Natural killer cell (primary cell): ENCODE data around the gene OCEL1. TPM values are rescaled to one million over a fixed set of nuclear protein-coding genes. Genes with fewer than 3 reads are reported as not detected.

ENCODE experiments used
- ATAC-seq, 3 donors: fragments of 150-1000 bp in 2 of 3; fragments of 200-7000 bp in 1 of 3; cut with Tn5 transposase; 1 replicate in 1 of 3; 2 replicates in 2 of 3; pipeline ENCODE4 v1.10.0; 2021; ENCODE audit warnings: mild to moderate bottlenecking in 2 of 3, moderate library complexity in 2 of 3
- DNase-seq, 2 donors: peaks; one replicate each; pipeline versions ENCODE4 v3.0.0 to v3.0.0-alpha.2; 2013 to 2021; ENCODE audit warnings: mixed read lengths in 1 of 2
- H3K27ac ChIP-seq: one replicate; pipeline ENCODE4 v1.5.1; 2013; ENCODE audit warnings: mild to moderate bottlenecking, low read length
- H3K27me3 ChIP-seq: one replicate; pipeline ENCODE4 v1.6.1; 2013; ENCODE audit warnings: low read length; ENCODE audit not compliant: control insufficient read depth, insufficient read depth
- H3K36me3 ChIP-seq: one replicate; pipeline ENCODE4 v1.6.1; 2013; ENCODE audit warnings: low read length; ENCODE audit not compliant: control insufficient read depth, insufficient read depth
- H3K4me1 ChIP-seq: one replicate; pipeline ENCODE4 v1.6.1; 2013; ENCODE audit warnings: low read length; ENCODE audit not compliant: control insufficient read depth, insufficient read depth
- H3K4me3 ChIP-seq: one replicate; pipeline ENCODE4 v1.5.1; 2013; ENCODE audit warnings: low read length
- H3K9me3 ChIP-seq: one replicate; pipeline ENCODE4 v1.6.1; 2013; ENCODE audit warnings: low read length; ENCODE audit not compliant: control insufficient read depth, insufficient read depth
- H3K27ac Mint-ChIP-seq, 2 donors: one replicate each; pipeline ENCODE4 v1.8.0; 2022; ENCODE audit warnings: mild to moderate bottlenecking in 2 of 2, mixed read lengths in 2 of 2, moderate library complexity in 1 of 2
- H3K27me3 Mint-ChIP-seq, 2 donors: one replicate each; pipeline ENCODE4 v1.8.0; 2022; ENCODE audit warnings: low read depth in 2 of 2, mixed read lengths in 2 of 2
- H3K36me3 Mint-ChIP-seq: one replicate; pipeline ENCODE4 v1.8.0; 2022; ENCODE audit warnings: mixed read lengths
- H3K4me1 Mint-ChIP-seq, 2 donors: one replicate each; pipeline ENCODE4 v1.8.0; 2022; ENCODE audit warnings: mixed read lengths in 2 of 2
- H3K4me3 Mint-ChIP-seq: one replicate; pipeline ENCODE4 v1.8.0; 2022; ENCODE audit warnings: mild to moderate bottlenecking, moderate library complexity, mixed read lengths
- H3K9me3 Mint-ChIP-seq, 2 donors: one replicate each; pipeline ENCODE4 v1.8.0; 2022; ENCODE audit warnings: mixed read lengths in 2 of 2
- WGBS: methylation state at CpG from one replicate; pipeline ENCODE4 v1.1.7; 2013; ENCODE audit warnings: missing lambda C conversion rate; ENCODE audit not compliant: insufficient coverage; 5-methylcytosine and 5-hydroxymethylcytosine counted together
- intact Hi-C: fragments of 100-400 bp; cut with micrococcal nuclease; formaldehyde crosslinking; loops from one replicate; pipeline ENCODE4 v1.14.2; 2022
- total RNA-seq, 4 donors: library from RNA; stranded (reverse); fragments of 120-200 nt in 1 of 4; gene quantifications; one replicate each; pipeline versions ENCODE4 v1.2.3 to v1.2.4, GENCODE V29; 2013 to 2022
- TF ChIP-seq, protein P1 (sequence below): fragments of 200-600 bp; IDR thresholded peaks from one replicate; pipeline ENCODE4 v1.8.0; 2022; ENCODE audit warnings: antibody characterized with exemption

The OCEL1 gene
- total RNA-seq, 3 donors from 2014 or later (not counting 1 experiment from before 2014, with no cell fraction given) = 28.1 to 39.1 (median 37.0) TPM

DNA sequence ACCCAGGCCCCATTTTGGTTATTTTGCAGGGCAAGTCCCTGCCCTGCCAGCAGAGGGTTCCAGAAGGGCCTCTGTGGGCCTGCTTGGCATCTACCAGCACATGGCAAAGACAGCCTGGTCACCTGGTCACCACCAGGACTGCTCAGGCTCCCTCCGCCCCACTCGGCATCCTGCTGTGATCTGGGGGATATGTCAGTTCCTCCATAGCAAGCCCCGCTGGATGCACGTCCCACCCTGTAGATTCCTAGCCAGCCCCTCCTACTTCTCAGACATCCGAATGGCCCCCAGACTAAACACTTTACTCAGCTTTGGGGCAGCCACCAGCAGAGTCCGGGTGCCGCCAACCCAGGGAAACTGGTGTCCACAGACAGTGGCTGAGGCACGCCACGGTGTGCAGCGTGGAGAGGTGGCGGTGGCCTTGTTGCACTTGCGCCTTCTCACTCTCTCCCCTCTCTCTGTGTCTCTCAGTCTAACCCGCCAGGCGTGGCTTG, 42.7 kb upstream of the OCEL1 start:
- DNase-seq = peak; percentile 25 to 46
- peak; percentile 44 to 67 (median 55) for ATAC-seq
- H3K36me3 Mint-ChIP-seq = no peaks in the 10 kb centered on the region
- no peaks in the 10 kb centered on the region for H3K9me3 Mint-ChIP-seq
- Histone ChIP-seq H3K27me3 (no peaks in the 10 kb centered on the region), H3K36me3 (peaks cover 39% of the 10 kb centered on the region), H3K4me3 (peak overlapping the region; percentile 2), H3K27ac (peak overlapping the region; percentile 83), H3K9me3 (no peaks in the 10 kb centered on the region), H3K4me1 (peaks cover 40% of the 10 kb centered on the region)
- TF ChIP-seq, protein P1, sequence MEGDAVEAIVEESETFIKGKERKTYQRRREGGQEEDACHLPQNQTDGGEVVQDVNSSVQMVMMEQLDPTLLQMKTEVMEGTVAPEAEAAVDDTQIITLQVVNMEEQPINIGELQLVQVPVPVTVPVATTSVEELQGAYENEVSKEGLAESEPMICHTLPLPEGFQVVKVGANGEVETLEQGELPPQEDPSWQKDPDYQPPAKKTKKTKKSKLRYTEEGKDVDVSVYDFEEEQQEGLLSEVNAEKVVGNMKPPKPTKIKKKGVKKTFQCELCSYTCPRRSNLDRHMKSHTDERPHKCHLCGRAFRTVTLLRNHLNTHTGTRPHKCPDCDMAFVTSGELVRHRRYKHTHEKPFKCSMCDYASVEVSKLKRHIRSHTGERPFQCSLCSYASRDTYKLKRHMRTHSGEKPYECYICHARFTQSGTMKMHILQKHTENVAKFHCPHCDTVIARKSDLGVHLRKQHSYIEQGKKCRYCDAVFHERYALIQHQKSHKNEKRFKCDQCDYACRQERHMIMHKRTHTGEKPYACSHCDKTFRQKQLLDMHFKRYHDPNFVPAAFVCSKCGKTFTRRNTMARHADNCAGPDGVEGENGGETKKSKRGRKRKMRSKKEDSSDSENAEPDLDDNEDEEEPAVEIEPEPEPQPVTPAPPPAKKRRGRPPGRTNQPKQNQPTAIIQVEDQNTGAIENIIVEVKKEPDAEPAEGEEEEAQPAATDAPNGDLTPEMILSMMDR = no peak
- no peaks in the 10 kb centered on the region for H3K27me3 Mint-ChIP-seq
- 16% methylated on average over 14 of the region's 14 CpGs for WGBS
- peak overlapping the region; percentile 94 to 97 for H3K27ac Mint-ChIP-seq
- intact Hi-C loops = no loop called here
- H3K4me3 Mint-ChIP-seq = peak overlapping the region; percentile 94
- peaks cover 26 to 30% of the 10 kb centered on the region in 2 donors for H3K4me1 Mint-ChIP-seq

DNA sequence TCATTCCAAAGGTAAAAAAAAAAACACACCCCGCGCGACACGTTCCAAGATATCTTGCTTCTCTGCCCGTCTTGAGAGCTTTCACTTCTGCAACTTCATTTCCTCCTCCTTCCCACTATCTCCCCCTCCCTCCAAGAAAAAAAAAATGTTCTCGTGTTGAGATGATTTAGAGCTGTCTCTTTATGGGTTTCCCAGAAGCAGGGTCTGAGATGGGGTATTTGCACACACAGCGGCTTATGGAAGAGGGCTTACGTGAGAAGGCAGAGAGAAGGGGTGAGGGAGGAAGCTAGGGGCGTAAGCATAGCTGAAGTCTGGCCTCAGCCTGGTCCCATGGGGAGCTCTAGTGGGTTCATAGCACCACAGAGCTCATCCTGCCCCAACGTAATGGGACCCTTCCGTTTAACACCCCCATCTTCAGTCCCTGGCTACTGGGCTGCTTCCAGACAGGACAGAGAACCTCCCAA, 42.1 kb upstream of the OCEL1 start:
- peaks cover 40% of the 10 kb centered on the region for H3K4me1 ChIP-seq
- peak overlapping the region; percentile 83 for H3K27ac ChIP-seq
- no peaks in the 10 kb centered on the region for H3K9me3 Mint-ChIP-seq
- H3K9me3 ChIP-seq = no peaks in the 10 kb centered on the region
- ATAC-seq (peak; percentile 31 to 49 (median 45)), DNase-seq (peak in 1 of 2 donors; percentile 64)
- H3K4me3 Mint-ChIP-seq = peak overlapping the region; percentile 94
- no peaks in the 10 kb centered on the region for H3K36me3 Mint-ChIP-seq
- H3K4me3 ChIP-seq = peak overlapping the region; percentile 2
- H3K4me1 Mint-ChIP-seq = peaks cover 26 to 30% of the 10 kb centered on the region in 2 donors
- H3K27me3 ChIP-seq = no peaks in the 10 kb centered on the region
- no peaks in the 10 kb centered on the region for H3K27me3 Mint-ChIP-seq
- peaks cover 41% of the 10 kb centered on the region for H3K36me3 ChIP-seq
- TF ChIP-seq, protein P1 = no peak
- WGBS = under 1% methylated on average over 11 of the region's 11 CpGs
- H3K27ac Mint-ChIP-seq = peak overlapping the region; percentile 94 to 97
- intact Hi-C loops = loop anchor here (1.0 kb wide), 2 partner anchors 59 to 119 kb away; no protein-coding TSS in a partner anchor

DNA sequence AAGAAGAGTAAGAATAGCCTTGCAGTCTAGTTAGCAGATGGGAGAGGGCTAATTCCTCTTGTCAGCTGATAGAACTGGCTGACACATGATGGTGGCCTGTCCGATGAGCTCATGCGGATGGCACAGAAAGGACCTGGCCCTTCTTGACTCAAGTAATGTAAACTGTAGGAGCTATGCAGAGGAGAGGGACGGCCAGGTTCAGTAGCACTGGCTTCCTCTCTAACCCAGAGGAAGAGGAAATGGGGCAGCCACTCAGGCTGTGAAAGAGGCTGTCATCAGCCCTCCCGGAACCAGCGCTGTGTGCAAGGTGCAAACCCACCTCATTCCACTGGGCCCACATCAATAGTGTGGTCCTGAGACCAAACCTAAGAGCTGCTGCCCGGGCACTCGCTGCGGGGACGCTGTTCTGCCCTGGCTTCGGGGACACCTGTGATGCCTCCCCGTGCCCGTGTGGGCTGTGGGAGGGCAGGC, 41.6 kb upstream of the OCEL1 start:
- H3K27ac Mint-ChIP-seq = peak overlapping the region; percentile 94 to 97
- H3K27me3 Mint-ChIP-seq = no peaks in the 10 kb centered on the region
- H3K36me3 Mint-ChIP-seq = no peaks in the 10 kb centered on the region
- H3K4me1 Mint-ChIP-seq = peaks cover 26 to 30% of the 10 kb centered on the region in 2 donors
- no peaks in the 10 kb centered on the region for H3K9me3 ChIP-seq
- intact Hi-C loops = loop anchor here (1.0 kb wide), 2 partner anchors 59 to 119 kb away; no protein-coding TSS in a partner anchor
- peaks cover 44% of the 10 kb centered on the region for H3K36me3 ChIP-seq
- DNase-seq (peak; percentile 58 to 78), ATAC-seq (peak; percentile 86 to 89 (median 88))
- H3K4me3 ChIP-seq = peak overlapping the region; percentile 2
- peak overlapping the region; percentile 83 for H3K27ac ChIP-seq
- no peaks in the 10 kb centered on the region for H3K27me3 ChIP-seq
- 16% methylated on average over 12 of the region's 12 CpGs for WGBS
- no peaks in the 10 kb centered on the region for H3K9me3 Mint-ChIP-seq
- TF ChIP-seq, protein P1 = no peak
- peaks cover 40% of the 10 kb centered on the region for H3K4me1 ChIP-seq
- peak overlapping the region; percentile 94 for H3K4me3 Mint-ChIP-seq
